Measurements from ENCODE around the gene SHC4. TPM values are rescaled to one million over a fixed set of nuclear protein-coding genes. Genes with fewer than 3 reads are reported as not detected.

The SHC4 gene
- total RNA-seq, 6 donors from 2014 or later, result under 0.01 to 0.59 (median 0.20) TPM; not detected in 2

DNA sequence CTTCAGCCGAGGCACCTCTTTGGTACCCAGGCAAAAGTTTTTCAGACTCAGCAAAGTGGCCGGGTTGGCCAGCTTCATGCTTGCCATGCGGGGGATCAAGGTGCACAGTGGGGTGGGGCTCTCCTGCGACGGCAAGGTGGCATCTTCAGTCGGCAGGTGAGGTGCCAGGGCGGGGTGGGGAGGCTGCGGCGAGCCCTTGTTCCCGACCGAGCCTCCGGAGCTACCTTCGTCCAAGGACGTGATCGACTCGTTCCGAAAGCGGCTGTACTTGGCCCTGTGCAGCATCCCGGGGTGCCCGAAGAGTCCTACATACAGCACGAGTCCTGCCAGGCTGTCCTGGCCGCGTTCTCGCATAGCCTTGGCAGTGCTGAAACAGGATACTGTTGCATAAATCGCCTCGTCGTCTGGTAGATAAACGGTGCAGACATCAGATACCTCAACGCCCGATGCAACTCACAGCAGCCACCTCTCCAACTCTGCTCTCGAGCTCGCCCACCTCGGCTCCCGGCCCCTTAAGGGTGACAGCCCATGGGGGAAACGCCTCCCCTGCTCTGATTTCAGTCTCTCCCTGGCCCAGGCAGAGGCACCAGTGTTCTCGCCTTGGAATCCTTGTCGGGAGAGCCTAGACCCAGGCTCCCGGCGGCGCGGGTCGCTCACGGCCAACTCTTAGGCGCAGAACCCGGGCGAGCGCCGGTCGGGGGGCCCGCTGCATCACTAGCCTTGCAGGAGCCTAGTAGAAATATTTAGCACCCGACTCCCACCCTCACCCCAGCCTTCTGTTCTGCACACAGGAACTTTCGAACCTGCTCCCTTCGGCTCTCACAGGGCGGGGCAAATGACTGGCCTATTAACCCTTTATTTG lies 826 bp downstream of the SHC4 start:
- 0 to 19% methylated on average over 9 to 54 of the region's 54 CpGs for WGBS, 2 donors
- H3K27ac ChIP-seq, result no peak overlapping the region

DNA sequence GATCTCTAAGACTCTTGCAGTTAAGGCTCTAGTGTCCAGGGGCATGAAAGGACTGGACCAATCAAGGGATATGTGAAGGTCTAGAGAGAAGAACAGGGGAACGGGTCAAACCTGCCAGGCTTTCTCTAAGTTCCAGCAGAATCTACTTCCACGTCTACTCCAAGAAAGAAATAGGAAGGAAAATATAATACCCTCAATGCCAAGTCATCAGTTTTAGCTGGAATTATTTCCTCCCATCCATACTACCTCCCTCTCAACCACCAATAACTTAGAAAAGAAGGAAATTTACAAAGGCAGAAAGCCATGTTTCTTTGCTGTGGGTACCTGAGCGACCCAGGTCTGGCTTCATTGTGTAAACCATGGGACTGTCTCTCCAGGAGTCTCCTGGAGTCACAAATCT lies 7.8 kb downstream of the SHC4 start:
- ATAC-seq (ENCODE audit: low FRiP score in 2 of 2), result no peak
- Histone ChIP-seq H3K27me3 (peaks cover 0 to 1% (median 0%) of the 10 kb centered on the region in 4 donors), H3K27ac (no peak overlapping the region), H3K9me3 (no peaks in the 10 kb centered on the region), H3K36me3 (no peaks in the 10 kb centered on the region), H3K4me1 (no peaks in the 10 kb centered on the region), H3K4me3 (no peak overlapping the region)
- DNase-seq, result no peak
- WGBS, 2 donors, result 87 to 88% methylated on average over 3 of the region's 3 CpGs
- TF ChIP-seq, protein P1, sequence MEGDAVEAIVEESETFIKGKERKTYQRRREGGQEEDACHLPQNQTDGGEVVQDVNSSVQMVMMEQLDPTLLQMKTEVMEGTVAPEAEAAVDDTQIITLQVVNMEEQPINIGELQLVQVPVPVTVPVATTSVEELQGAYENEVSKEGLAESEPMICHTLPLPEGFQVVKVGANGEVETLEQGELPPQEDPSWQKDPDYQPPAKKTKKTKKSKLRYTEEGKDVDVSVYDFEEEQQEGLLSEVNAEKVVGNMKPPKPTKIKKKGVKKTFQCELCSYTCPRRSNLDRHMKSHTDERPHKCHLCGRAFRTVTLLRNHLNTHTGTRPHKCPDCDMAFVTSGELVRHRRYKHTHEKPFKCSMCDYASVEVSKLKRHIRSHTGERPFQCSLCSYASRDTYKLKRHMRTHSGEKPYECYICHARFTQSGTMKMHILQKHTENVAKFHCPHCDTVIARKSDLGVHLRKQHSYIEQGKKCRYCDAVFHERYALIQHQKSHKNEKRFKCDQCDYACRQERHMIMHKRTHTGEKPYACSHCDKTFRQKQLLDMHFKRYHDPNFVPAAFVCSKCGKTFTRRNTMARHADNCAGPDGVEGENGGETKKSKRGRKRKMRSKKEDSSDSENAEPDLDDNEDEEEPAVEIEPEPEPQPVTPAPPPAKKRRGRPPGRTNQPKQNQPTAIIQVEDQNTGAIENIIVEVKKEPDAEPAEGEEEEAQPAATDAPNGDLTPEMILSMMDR (IDR thresholded peaks at IDR 0.05), result no peak
- TF ChIP-seq EP300 (IDR thresholded peaks at IDR 0.05), result no peak
- TF ChIP-seq POLR2A (IDR thresholded peaks at IDR 0.05), result no peak
- no peak for TF ChIP-seq POLR2AphosphoS5 (IDR thresholded peaks at IDR 0.05)

More for the DNA sequence above, 826 bp downstream of the SHC4 start:
- no peaks in the 10 kb centered on the region for H3K36me3 ChIP-seq
- ATAC-seq (ENCODE audit: low FRiP score in 2 of 2), result peak; percentile 61 to 68
- H3K9me3 ChIP-seq, result no peaks in the 10 kb centered on the region
- peak overlapping the region in 3 of 4 donors; percentile 40 to 54 (median 51) for H3K4me3 ChIP-seq
- DNase-seq, result peak in 1 of 2 donors; percentile 86
- no peak for TF ChIP-seq EP300 (IDR thresholded peaks at IDR 0.05)
- TF ChIP-seq, protein P1 (IDR thresholded peaks at IDR 0.05), result no peak
- TF ChIP-seq POLR2AphosphoS5 (IDR thresholded peaks at IDR 0.05), result no peak
- TF ChIP-seq POLR2A (IDR thresholded peaks at IDR 0.05), result no peak
- H3K4me1 ChIP-seq, result peaks cover 9 to 23% (median 22%) of the 10 kb centered on the region in 4 donors
- H3K27me3 ChIP-seq, result peaks cover 0 to 6% (median 0%) of the 10 kb centered on the region in 4 donors

DNA sequence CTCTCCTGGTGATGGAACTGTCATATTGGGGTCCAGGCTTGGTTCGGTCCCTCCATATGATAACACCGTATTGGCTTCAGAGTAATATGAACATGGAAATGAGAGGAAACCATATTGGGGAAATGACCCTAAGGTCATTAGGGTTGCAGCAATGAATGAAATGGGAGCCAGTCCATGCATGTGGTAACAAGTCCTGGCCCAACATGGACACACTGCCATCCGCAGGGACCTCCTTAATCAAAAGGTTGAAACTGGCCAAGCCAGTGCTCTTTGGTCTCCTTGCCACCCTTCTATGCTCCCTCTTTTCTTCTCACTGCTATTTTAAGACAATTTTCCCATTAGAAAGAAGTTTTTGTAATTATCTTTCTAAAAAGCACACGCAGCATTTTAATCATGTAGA lies 8.3 kb downstream of the SHC4 start:
- no peak overlapping the region for H3K4me3 ChIP-seq
- peaks cover 0 to 1% (median 0%) of the 10 kb centered on the region in 4 donors for H3K27me3 ChIP-seq
- no peak for DNase-seq
- TF ChIP-seq POLR2A (IDR thresholded peaks at IDR 0.05) (no peak), EP300 (IDR thresholded peaks at IDR 0.05) (no peak), POLR2AphosphoS5 (IDR thresholded peaks at IDR 0.05) (no peak)
- TF ChIP-seq, protein P1 (IDR thresholded peaks at IDR 0.05), result no peak
- WGBS, 2 donors, result 90 to 92% methylated on average over 4 of the region's 4 CpGs
- H3K36me3 ChIP-seq, result no peaks in the 10 kb centered on the region
- H3K9me3 ChIP-seq, result no peaks in the 10 kb centered on the region
- H3K4me1 ChIP-seq, result no peaks in the 10 kb centered on the region
- H3K27ac ChIP-seq, result no peak overlapping the region
- no peak for ATAC-seq (ENCODE audit: low FRiP score in 2 of 2)

DNA sequence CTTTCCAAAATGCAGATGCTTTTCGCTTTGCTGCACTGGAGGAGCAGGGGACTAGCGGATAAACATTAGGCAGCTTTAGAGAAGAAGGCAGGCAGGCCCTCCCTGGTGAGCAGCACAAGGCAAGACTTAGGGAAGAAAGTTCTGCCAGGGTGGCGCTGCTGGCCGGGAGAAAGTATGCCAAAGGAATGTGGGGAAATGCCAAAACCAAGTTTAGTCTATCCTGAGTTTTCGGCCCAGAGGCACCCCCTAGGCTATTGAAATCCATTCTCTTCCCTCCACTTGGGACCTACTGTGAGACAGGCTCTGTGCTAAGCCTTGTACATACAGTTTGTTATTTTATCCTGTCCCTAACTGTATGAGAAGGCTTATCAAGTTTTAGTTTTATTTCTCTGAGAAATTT lies 9.2 kb downstream of the SHC4 start:
- no peak overlapping the region for H3K4me3 ChIP-seq
- H3K27ac ChIP-seq, result no peak overlapping the region
- H3K4me1 ChIP-seq, result no peaks in the 10 kb centered on the region
- DNase-seq (no peak), ATAC-seq (ENCODE audit: low FRiP score in 2 of 2) (peak in 1 of 2 donors; percentile 21)
- no peak for TF ChIP-seq POLR2A (IDR thresholded peaks at IDR 0.05)
- no peak for TF ChIP-seq EP300 (IDR thresholded peaks at IDR 0.05)
- TF ChIP-seq, protein P1 (IDR thresholded peaks at IDR 0.05), result no peak
- TF ChIP-seq POLR2AphosphoS5 (IDR thresholded peaks at IDR 0.05), result no peak
- H3K9me3 ChIP-seq, result no peaks in the 10 kb centered on the region
- H3K27me3 ChIP-seq, result peaks cover 0 to 1% (median 0%) of the 10 kb centered on the region in 4 donors
- no peaks in the 10 kb centered on the region for H3K36me3 ChIP-seq
- 62 to 71% methylated on average over 5 of the region's 5 CpGs for WGBS, 2 donors
